Endodermal cell (in vitro differentiated cells): ENCODE data around the gene E2F2. TPM values are rescaled to one million over a fixed set of nuclear protein-coding genes. Genes with fewer than 3 reads are reported as not detected.
"Not testable (repeated sequence)": the region's sequence is repeated elsewhere in the genome, so short reads cannot be mapped to it uniquely, and the experiment has no call there.

Experiments used
- DNase-seq: peaks from one replicate; pipeline ENCODE4 v3.0.0-alpha.2; 2017
- H3K27ac ChIP-seq: 2 replicates; pipeline ENCODE4 v1.5.1; 2013; ENCODE audit warnings: mild to moderate bottlenecking, low read depth, low read length, moderate library complexity
- H3K27me3 ChIP-seq: 2 replicates; pipeline ENCODE4 v1.6.1; 2013; ENCODE audit warnings: mild to moderate bottlenecking, low read length, moderate library complexity; ENCODE audit not compliant: insufficient read depth, control insufficient read depth, poor library complexity, severe bottlenecking
- H3K36me3 ChIP-seq: 2 replicates; pipeline ENCODE4 v1.7.0; 2013; ENCODE audit warnings: mild to moderate bottlenecking, low read length, moderate library complexity; ENCODE audit not compliant: control insufficient read depth, insufficient read depth
- H3K4me1 ChIP-seq: one replicate; pipeline ENCODE4 v1.7.0; 2013; ENCODE audit warnings: low read length; ENCODE audit not compliant: control insufficient read depth, insufficient read depth
- H3K4me3 ChIP-seq: 2 replicates; pipeline ENCODE4 v1.5.1; 2013; ENCODE audit warnings: mild to moderate bottlenecking, low read length, moderate library complexity
- H3K9ac ChIP-seq: 2 replicates; pipeline ENCODE4 v1.6.1; 2013; ENCODE audit warnings: mild to moderate bottlenecking, low read length, moderate library complexity; ENCODE audit not compliant: poor library complexity, severe bottlenecking; ENCODE audit errors: extremely low read depth
- H3K9me3 ChIP-seq: 2 replicates; pipeline ENCODE4 v1.6.1; 2013; ENCODE audit warnings: mild to moderate bottlenecking, low read length, moderate library complexity; ENCODE audit not compliant: control insufficient read depth
- H3K27ac Mint-ChIP-seq: 2 replicates; pipeline ENCODE4 v1.8.0; 2020; ENCODE audit warnings: mixed read lengths
- H3K27me3 Mint-ChIP-seq: 2 replicates; pipeline ENCODE4 v1.8.0; 2021; ENCODE audit warnings: mild to moderate bottlenecking, mixed read lengths; ENCODE audit not compliant: insufficient read depth
- H3K36me3 Mint-ChIP-seq: 2 replicates; pipeline ENCODE4 v1.8.0; 2020; ENCODE audit warnings: low read depth, mixed read lengths
- H3K4me1 Mint-ChIP-seq: 2 replicates; pipeline ENCODE4 v1.8.0; 2020; ENCODE audit warnings: mixed read lengths
- H3K4me3 Mint-ChIP-seq: 2 replicates; pipeline ENCODE4 v1.8.0; 2020; ENCODE audit warnings: mild to moderate bottlenecking, moderate library complexity, mixed read lengths
- H3K9me3 Mint-ChIP-seq: 2 replicates; pipeline ENCODE4 v1.8.0; 2020; ENCODE audit warnings: mild to moderate bottlenecking, mixed read lengths
- WGBS, 2 experiments: methylation state at CpG; one replicate each; pipeline versions ENCODE4 v1.1.5 to v1.1.7; 2013; ENCODE audit warnings: missing lambda C conversion rate in 2 of 2, mixed read lengths in 1 of 2; ENCODE audit not compliant: insufficient coverage in 1 of 2, insufficient read length in 1 of 2; 5-methylcytosine and 5-hydroxymethylcytosine counted together
- total RNA-seq, 2 donors: library from RNA; stranded (reverse); fragmentation: NEBNext Ultra II Directional in 1 of 2; extraction: Animal tissue kit (Norgen Biotek cat#: 25700) in 1 of 2; gene quantifications; 2 replicates in 1 of 2; 3 replicates in 1 of 2; pipeline ENCODE4 v1.2.1, GENCODE V29; 2021
- TF ChIP-seq, protein P1 (sequence below): fragments of 200-600 bp; sonication (generic); conservative IDR thresholded peaks from 2 replicates; pipeline ENCODE4 v1.5.0; 2021; ENCODE audit warnings: antibody characterized with exemption, mild to moderate bottlenecking

The E2F2 gene
- total RNA-seq, 2 donors from 2014 or later = 7.3 to 9.8 TPM

DNA sequence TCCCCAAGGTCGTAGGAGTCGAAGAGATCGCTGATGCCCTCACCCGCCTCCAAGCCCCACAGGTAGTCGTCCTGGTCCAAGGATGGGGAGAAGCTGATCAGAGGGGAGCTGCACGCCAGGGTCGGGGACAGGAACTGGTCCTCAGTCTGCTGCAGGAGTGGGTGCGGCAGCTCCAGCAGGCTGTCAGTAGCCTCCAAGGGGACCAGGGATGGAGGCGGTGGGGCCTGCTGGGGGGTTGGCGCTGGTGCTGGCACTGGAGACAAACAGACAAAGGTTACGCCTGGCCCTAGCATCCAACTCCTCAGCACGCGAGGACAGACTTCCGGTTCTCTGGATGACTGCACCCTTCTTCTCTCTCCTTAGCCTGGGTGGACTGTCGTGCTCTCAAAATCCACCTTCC is 21.1 kb downstream of the E2F2 start:
- H3K4me3 Mint-ChIP-seq = no peak overlapping the region
- no peaks in the 10 kb centered on the region for H3K9me3 ChIP-seq
- H3K9ac ChIP-seq = no peak overlapping the region
- H3K4me1 Mint-ChIP-seq = peaks cover 4% of the 10 kb centered on the region
- no peaks in the 10 kb centered on the region for H3K9me3 Mint-ChIP-seq
- no peak overlapping the region for H3K4me3 ChIP-seq
- WGBS, 2 experiments = 94 to 95% methylated on average over 12 to 15 of the region's 15 CpGs
- H3K27ac ChIP-seq = no peak overlapping the region
- no peak overlapping the region for H3K27ac Mint-ChIP-seq
- TF ChIP-seq, protein P1, sequence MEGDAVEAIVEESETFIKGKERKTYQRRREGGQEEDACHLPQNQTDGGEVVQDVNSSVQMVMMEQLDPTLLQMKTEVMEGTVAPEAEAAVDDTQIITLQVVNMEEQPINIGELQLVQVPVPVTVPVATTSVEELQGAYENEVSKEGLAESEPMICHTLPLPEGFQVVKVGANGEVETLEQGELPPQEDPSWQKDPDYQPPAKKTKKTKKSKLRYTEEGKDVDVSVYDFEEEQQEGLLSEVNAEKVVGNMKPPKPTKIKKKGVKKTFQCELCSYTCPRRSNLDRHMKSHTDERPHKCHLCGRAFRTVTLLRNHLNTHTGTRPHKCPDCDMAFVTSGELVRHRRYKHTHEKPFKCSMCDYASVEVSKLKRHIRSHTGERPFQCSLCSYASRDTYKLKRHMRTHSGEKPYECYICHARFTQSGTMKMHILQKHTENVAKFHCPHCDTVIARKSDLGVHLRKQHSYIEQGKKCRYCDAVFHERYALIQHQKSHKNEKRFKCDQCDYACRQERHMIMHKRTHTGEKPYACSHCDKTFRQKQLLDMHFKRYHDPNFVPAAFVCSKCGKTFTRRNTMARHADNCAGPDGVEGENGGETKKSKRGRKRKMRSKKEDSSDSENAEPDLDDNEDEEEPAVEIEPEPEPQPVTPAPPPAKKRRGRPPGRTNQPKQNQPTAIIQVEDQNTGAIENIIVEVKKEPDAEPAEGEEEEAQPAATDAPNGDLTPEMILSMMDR = no peak
- no peaks in the 10 kb centered on the region for H3K27me3 Mint-ChIP-seq
- H3K36me3 ChIP-seq = peaks cover 4% of the 10 kb centered on the region
- peaks cover 4% of the 10 kb centered on the region for H3K36me3 Mint-ChIP-seq
- H3K4me1 ChIP-seq = no peaks in the 10 kb centered on the region
- H3K27me3 ChIP-seq = no peaks in the 10 kb centered on the region
- DNase-seq = no peak

- Histone ChIP-seq H3K36me3 (no peaks in the 10 kb centered on the region), H3K4me1 (no peaks in the 10 kb centered on the region), H3K9me3 (no peaks in the 10 kb centered on the region), H3K9ac (no peak overlapping the region), H3K27me3 (no peaks in the 10 kb centered on the region), H3K4me3 (no peak overlapping the region), H3K27ac (peak overlapping the region; percentile 32)
- H3K27ac Mint-ChIP-seq = no peak overlapping the region
- H3K4me3 Mint-ChIP-seq = no peak overlapping the region
- no peaks in the 10 kb centered on the region for H3K36me3 Mint-ChIP-seq
- peaks cover 2% of the 10 kb centered on the region for H3K27me3 Mint-ChIP-seq
- TF ChIP-seq, protein P1 = no peak
- 91 to 93% methylated on average over 10 to 13 of the region's 13 CpGs for WGBS, 2 experiments
- DNase-seq = no peak
- no peaks in the 10 kb centered on the region for H3K9me3 Mint-ChIP-seq
- H3K4me1 Mint-ChIP-seq = peaks cover 5% of the 10 kb centered on the region
These were observed 24.5 kb downstream of the E2F2 start for GRCh38 chr1:23506376-23507107.

GRCh38 chr1:23505851-23506250 is 25.2 kb downstream of the E2F2 start:
- TF ChIP-seq, protein P1 = no peak
- Histone ChIP-seq H3K4me1 (no peaks in the 10 kb centered on the region), H3K9me3 (no peaks in the 10 kb centered on the region), H3K4me3 (no peak overlapping the region), H3K27me3 (no peaks in the 10 kb centered on the region), H3K27ac (no peak overlapping the region), H3K36me3 (no peaks in the 10 kb centered on the region), H3K9ac (no peak overlapping the region)
- no peak overlapping the region for H3K27ac Mint-ChIP-seq
- no peaks in the 10 kb centered on the region for H3K9me3 Mint-ChIP-seq
- WGBS, 2 experiments = 92 to 98% methylated on average over 6 of the region's 6 CpGs
- peaks cover 2% of the 10 kb centered on the region for H3K27me3 Mint-ChIP-seq
- peaks cover 5% of the 10 kb centered on the region for H3K4me1 Mint-ChIP-seq
- no peak overlapping the region for H3K4me3 Mint-ChIP-seq
- no peak for DNase-seq
- H3K36me3 Mint-ChIP-seq = no peaks in the 10 kb centered on the region

DNA sequence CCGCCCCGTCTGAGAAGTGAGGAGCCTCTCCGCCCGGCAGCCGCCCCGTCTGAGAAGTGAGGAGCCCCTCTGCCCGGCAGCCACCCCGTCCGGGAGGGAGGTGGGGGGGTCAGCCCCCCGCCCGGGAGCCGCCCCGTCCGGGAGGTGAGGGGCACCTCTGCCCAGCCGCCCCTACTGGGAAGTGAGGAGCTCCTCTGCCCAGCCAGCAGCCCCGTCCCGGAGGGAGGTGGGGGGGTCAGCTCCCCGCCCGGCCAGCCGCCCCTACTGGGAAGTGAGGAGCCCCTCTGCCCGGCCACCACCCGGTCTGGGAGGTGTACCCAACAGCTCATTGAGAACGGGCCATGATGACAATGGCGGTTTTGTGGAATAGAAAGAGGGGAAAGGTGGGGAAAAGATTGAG is 26.9 kb downstream of the E2F2 start:
- H3K4me3 ChIP-seq, H3K9me3 ChIP-seq, DNase-seq, H3K36me3 ChIP-seq, H3K4me1 Mint-ChIP-seq, H3K36me3 Mint-ChIP-seq, H3K9me3 Mint-ChIP-seq, H3K9ac ChIP-seq, H3K27me3 ChIP-seq, H3K4me3 Mint-ChIP-seq, H3K27ac Mint-ChIP-seq, H3K27me3 Mint-ChIP-seq, H3K27ac ChIP-seq, H3K4me1 ChIP-seq: not testable (repeated sequence)
- 92 to 100% methylated on average over 4 to 20 of the region's 24 CpGs for WGBS, 2 experiments
